SK-N-SH treated with all-trans-retinoic acid at 6 μM for 48 hours (cell line): ENCODE data around the gene TCEA3.

Source experiments
- ATAC-seq: fragments of 200-7000 bp; cut with Tn5 transposase; 3 replicates; pipeline ENCODE4 v1.9.1; 2020; ENCODE audit warnings: mild to moderate bottlenecking, moderate library complexity
- ARNTL ChIP-seq: fragments of 450-650 bp; formaldehyde crosslinking; IDR thresholded peaks from 2 replicates; pipeline ENCODE4 v1.5.0; 2020; ENCODE audit warnings: low read depth, mild to moderate bottlenecking, moderate library complexity, borderline replicate concordance
- BACH2 ChIP-seq: fragments of 250-450 bp; sonication (Bioruptor Pico); IDR thresholded peaks from 2 replicates; pipeline ENCODE4 v1.9.0; 2021; ENCODE audit warnings: mild to moderate bottlenecking, borderline replicate concordance
- CREB5 ChIP-seq: fragments of 250-450 bp; sonication (Bioruptor Pico); IDR thresholded peaks from 2 replicates; pipeline ENCODE4 v1.5.1; 2020; ENCODE audit warnings: low read depth, mild to moderate bottlenecking, moderate library complexity
- CSDC2 ChIP-seq: fragments of 250-450 bp; sonication (Bioruptor Pico); IDR thresholded peaks from 2 replicates; pipeline ENCODE4 v1.5.0; 2020; ENCODE audit warnings: mild to moderate bottlenecking, moderate library complexity
- CSRNP3 ChIP-seq: fragments of 250-450 bp; sonication (Bioruptor Pico); IDR thresholded peaks from 2 replicates; pipeline ENCODE4 v1.5.1; 2021; ENCODE audit warnings: mild to moderate bottlenecking, moderate library complexity
- ESRRG ChIP-seq: fragments of 250-450 bp; sonication (Bioruptor Pico); IDR thresholded peaks from 2 replicates; pipeline ENCODE4 v1.6.1; 2021; ENCODE audit warnings: mild to moderate bottlenecking
- GLIS3 ChIP-seq: fragments of 250-450 bp; sonication (Bioruptor Pico); IDR thresholded peaks from 2 replicates; pipeline ENCODE4 v1.5.0; 2020; ENCODE audit warnings: mild to moderate bottlenecking, moderate library complexity
- ISL1 ChIP-seq: fragments of 250-450 bp; sonication (Bioruptor Pico); IDR thresholded peaks from 2 replicates; pipeline ENCODE4 v2.1.2; 2022; ENCODE audit warnings: mild to moderate bottlenecking, moderate library complexity
- OSR1 ChIP-seq: fragments of 250-450 bp; sonication (Bioruptor Pico); IDR thresholded peaks from 2 replicates; pipeline ENCODE4 v1.8.0; 2022; ENCODE audit warnings: moderate library complexity, mild to moderate bottlenecking, inconsistent platforms
- PATZ1 ChIP-seq: fragments of 250-450 bp; sonication (Bioruptor Pico); IDR thresholded peaks from 2 replicates; pipeline ENCODE4 v1.8.0; 2020; ENCODE audit warnings: mild to moderate bottlenecking, moderate library complexity, borderline replicate concordance
- PPARA ChIP-seq: fragments of 250-450 bp; sonication (Bioruptor Pico); IDR thresholded peaks from 2 replicates; pipeline ENCODE4 v1.5.0; 2020; ENCODE audit warnings: mild to moderate bottlenecking, borderline replicate concordance
- RARB ChIP-seq: fragments of 250-450 bp; sonication (Bioruptor Pico); IDR thresholded peaks from 2 replicates; pipeline ENCODE4 v1.8.0; 2021; ENCODE audit warnings: mild to moderate bottlenecking, moderate library complexity
- TCF4 ChIP-seq: fragments of 250-450 bp; sonication (Bioruptor Pico); IDR thresholded peaks from 2 replicates; pipeline ENCODE4 v1.8.0; 2021; ENCODE audit warnings: mild to moderate bottlenecking, moderate library complexity, borderline replicate concordance
- TOX ChIP-seq: fragments of 250-450 bp; sonication (Bioruptor Pico); IDR thresholded peaks from 2 replicates; pipeline ENCODE4 v1.8.0; 2021; ENCODE audit warnings: mild to moderate bottlenecking, moderate library complexity, borderline replicate concordance
- TSHZ2 ChIP-seq: fragments of 250-450 bp; sonication (Bioruptor Pico); IDR thresholded peaks from 2 replicates; pipeline ENCODE4 v1.5.0; 2020; ENCODE audit warnings: mild to moderate bottlenecking, moderate library complexity
- ZC3H10 ChIP-seq: fragments of 250-450 bp; sonication (Bioruptor Pico); IDR thresholded peaks from 2 replicates; pipeline ENCODE4 v1.5.1; 2021; ENCODE audit warnings: mild to moderate bottlenecking, moderate library complexity
- ZFP3 ChIP-seq: fragments of 250-450 bp; sonication (Bioruptor Pico); IDR thresholded peaks from 2 replicates; pipeline ENCODE4 v1.5.0; 2020; ENCODE audit warnings: mild to moderate bottlenecking, moderate library complexity
- ZFP30 ChIP-seq: fragments of 450-650 bp; formaldehyde crosslinking; IDR thresholded peaks from 2 replicates; pipeline ENCODE4 v1.5.0; 2022; ENCODE audit warnings: mild to moderate bottlenecking, moderate library complexity
- ZNF565 ChIP-seq: fragments of 450-650 bp; formaldehyde crosslinking; conservative IDR thresholded peaks from 2 replicates; pipeline ENCODE4 v1.5.0; 2020; ENCODE audit warnings: low read depth, mild to moderate bottlenecking, moderate library complexity
- ZNF70 ChIP-seq: fragments of 450-650 bp; formaldehyde crosslinking; IDR thresholded peaks from 2 replicates; pipeline ENCODE4 v1.5.0; 2020; ENCODE audit warnings: mild to moderate bottlenecking, moderate library complexity
- ZNF8 ChIP-seq: fragments of 450-650 bp; formaldehyde crosslinking; IDR thresholded peaks from 2 replicates; pipeline ENCODE4 v1.5.0; 2020; ENCODE audit warnings: mild to moderate bottlenecking, moderate library complexity

Gene TCEA3

GRCh38 chr1:23419180-23419579, 5.4 kb downstream of the TCEA3 start:
- TF ChIP-seq ZNF565 (CRISPR knock-in tag) (no peak), TSHZ2 (CRISPR knock-in tag) (no peak), PATZ1 (no peak), ZFP3 (no peak), CSRNP3 (no peak), CSDC2 (no peak), ESRRG (no peak), ARNTL (CRISPR knock-in tag) (no peak), PPARA (CRISPR knock-in tag) (no peak), CREB5 (CRISPR knock-in tag) (no peak), BACH2 (no peak), OSR1 (CRISPR knock-in tag) (no peak), TCF4 (CRISPR knock-in tag) (no peak), ZNF8 (CRISPR knock-in tag) (no peak), ISL1 (CRISPR knock-in tag) (no peak), GLIS3 (CRISPR knock-in tag) (no peak), RARB (CRISPR knock-in tag) (no peak), ZNF70 (CRISPR knock-in tag) (no peak), ZC3H10 (CRISPR knock-in tag) (no peak)
- TF ChIP-seq, all 23 proteins: peak for 0
- ATAC-seq: no peak

- TF ChIP-seq TSHZ2 (CRISPR knock-in tag) (no peak), TCF4 (CRISPR knock-in tag) (peak; percentile 67; the same call in 1 of the 2 replicates), ZC3H10 (CRISPR knock-in tag) (no peak), PPARA (CRISPR knock-in tag) (no peak), ZNF8 (CRISPR knock-in tag) (no peak), CSDC2 (no peak)
- peak; percentile 72 for ATAC-seq
Measured at GRCh38 chr1:23417570-23417969, 7.0 kb downstream of the TCEA3 start.

GRCh38 chr1:23416964-23417363, 7.6 kb downstream of the TCEA3 start:
- TF ChIP-seq PPARA (CRISPR knock-in tag) (no peak), ZFP30 (CRISPR knock-in tag) (no peak), TCF4 (CRISPR knock-in tag) (no peak), ZFP3 (no peak), ZNF8 (CRISPR knock-in tag) (no peak), PATZ1 (no peak), OSR1 (CRISPR knock-in tag) (no peak), TOX (CRISPR knock-in tag) (no peak)
- no peak for ATAC-seq
